Stimulated activated CD8-positive, alpha-beta memory T cell treated with anti-CD3 and anti-CD28 coated beads, Interleukin-7, amount 100 ng/mL, for 4 hours (primary cell): ENCODE data around the gene NRXN3.
"Not testable (repeated sequence)": the region's sequence is repeated elsewhere in the genome, so short reads cannot be mapped to it uniquely, and the experiment has no call there.

Source experiments
- DNase-seq, 2 donors: peaks; one replicate each; pipeline ENCODE4 v3.0.0-alpha.2; 2020; ENCODE audit warnings: low read depth in 2 of 2

The NRXN3 gene

DNA sequence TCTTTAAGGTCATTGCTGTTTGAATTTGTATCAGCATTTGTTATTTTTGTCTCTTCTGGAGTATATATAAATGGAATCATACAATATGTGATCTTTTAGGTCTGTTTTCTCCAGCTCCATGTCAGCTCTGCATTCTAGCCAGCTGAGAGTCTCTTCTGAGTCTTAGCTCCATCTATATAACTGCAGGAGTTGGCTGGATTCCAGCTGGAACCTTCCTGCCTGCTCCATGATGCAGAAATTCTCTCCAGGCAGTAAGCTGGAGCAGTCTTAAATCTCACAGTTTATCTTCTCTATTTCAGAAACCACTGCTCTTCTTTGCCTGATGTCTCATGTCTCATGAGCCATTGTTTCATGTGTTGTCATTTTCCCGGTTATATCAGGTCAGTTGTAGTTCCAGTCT is 827.6 kb downstream of the NRXN3 start:
- no peak for DNase-seq

DNA sequence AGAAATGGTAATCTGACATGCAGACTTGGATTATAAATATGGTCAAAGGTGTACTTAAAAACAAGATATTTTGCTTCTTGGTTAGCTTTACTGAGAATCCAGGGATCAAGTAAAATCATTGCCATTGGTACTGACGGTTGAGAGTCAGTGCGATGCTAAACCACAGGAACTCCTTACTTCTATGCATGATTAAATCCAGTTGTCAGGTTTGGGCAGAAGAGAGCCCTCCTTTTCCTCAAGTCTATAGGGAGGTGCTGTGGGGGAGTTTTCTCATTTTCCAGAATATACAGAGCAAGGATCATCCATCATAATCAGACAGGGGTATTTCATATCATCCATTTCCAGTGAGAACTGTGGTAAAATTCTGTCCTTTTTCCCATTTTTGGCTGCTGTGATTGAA is 839.1 kb downstream of the NRXN3 start:
- DNase-seq: no peak

DNA sequence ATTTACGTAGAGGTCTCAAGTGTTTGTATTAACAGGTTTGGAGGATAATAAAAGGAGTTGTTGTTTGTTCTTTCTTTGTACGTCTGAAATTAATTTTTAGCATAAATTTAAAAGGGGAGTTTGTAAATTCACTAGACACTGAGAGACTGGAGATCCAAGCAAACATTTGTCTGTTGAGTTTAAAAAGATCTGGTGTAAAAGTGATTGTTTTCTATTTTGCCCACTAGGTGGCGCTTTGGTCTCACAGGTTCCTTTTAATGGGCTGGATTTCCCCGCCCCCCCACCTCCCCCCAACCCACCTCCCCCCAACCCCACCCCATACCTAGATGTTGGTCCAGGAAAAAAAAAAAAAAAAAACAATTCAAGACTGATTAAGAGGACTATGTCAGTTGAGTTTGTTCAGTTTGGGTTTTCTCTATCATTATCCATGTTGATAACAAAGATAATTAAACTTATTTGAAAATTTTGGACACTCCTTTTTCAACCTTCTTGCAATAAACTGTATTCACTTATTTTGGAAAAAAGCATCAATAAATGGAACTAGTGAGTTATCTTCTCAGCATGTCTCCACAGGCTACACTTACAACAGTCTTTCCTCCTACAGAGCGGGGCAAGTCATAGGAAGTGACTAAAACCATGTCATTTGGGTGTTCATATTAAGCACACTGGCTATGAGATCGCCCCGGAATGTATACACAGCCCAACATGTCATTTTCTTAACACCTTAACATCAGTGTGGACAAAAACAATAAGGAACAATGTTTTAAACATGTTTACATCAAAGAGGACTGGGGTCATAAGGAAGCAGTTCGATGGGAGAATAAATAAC is 841.1 kb downstream of the NRXN3 start:
- DNase-seq: no peak

DNA sequence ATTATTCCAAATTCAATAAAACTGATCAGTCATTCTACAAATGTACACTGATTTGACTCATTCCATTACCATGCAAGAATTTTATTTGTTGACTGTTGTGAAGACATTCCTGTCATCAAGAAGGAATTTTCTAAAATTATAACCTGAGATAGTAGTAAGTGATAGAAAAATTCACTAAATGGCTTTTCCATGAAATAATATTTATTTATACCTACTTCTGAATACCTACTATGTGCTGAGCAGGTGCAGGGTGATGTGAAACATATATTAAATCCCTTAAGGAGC is 841.7 kb downstream of the NRXN3 start:
- no peak for DNase-seq

DNA sequence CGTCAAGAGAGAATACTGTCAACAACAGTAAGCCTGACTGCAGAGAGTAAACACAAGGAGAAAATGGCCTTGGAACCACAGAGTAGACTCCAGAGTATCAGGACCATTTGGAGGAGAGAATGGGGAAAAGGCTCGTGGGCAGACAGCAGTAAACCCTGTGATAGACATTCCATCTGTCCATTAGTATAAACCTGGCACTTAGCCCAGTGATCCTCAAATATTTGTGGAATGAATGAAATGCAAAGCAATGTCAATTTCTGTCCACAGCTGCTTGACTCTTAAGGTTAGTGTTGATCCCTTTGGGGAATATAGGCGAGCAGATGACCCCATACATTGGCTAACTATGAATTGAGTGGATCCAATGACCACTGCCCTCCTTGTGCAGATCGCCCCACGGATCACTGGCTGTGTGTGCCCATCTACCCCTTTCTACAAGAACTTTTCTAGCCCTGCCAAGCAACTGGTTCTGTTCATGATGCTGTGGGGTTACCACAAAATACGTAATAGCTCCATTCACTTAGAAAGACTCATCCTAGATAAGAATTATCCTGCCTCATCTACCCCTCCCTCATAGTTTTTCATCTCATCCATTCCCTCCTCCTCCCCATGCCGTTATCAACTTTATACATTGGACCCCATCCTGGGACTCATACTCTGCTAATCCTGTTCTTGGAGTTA is 846.8 kb downstream of the NRXN3 start:
- DNase-seq: no peak

DNA sequence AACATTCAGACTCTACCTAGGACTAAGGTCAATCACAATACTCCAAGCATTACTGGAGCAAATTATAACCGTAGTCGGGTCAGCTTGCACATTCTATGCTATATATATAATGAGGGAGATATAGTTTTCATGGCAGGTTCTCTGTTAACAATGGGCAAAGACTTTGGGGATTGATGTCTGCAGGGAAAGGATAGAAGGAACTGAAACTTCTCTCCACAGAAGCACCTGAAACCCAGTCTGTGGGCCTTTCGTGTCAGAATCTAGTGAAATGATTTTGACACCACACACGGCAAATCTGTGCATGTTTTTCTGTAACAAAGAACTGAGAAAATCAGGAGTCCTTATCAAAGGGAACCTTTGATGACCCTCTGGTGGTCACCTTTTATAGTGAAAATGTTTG is 847.4 kb downstream of the NRXN3 start:
- DNase-seq: no peak

DNA sequence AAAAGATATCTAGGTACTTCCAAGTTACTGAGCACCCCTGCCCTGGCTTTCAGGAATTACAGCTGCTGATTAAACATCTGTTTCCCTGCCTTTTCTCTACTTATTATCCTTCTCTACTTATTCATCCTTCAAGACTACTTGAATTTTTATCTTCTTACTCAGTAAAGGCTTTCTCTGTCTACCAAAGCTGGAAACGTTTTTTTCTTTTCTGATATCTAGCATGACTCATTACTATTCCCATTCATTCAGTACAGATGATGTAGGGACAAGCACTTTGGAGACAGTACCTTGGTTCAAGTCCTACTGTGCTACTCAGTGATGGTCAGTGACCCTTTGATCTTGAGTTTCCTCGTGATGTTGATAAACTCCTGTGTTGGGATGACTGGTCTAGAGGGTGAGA is 848.7 kb downstream of the NRXN3 start:
- DNase-seq: no peak

DNA sequence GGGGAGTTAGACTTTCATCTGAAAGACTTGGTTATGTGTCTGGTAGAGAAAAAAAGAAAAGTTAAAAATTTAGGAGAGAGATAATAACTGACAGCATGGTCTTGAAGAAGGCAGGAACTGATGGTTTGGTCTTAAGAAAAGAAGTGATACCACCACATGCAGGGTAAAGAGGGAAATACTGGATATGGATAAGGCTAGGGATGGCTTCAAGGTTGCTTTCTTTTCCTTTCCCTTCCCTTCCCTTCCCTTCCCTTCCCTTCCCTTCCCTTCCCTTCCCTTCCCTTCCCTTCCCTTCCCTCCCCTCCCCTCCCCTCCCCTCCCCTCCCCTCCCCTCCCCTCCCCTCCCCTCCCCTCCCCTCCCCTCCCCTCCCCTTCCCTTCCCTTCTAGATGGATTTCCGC is 849.7 kb downstream of the NRXN3 start:
- DNase-seq: not testable (repeated sequence)

DNA sequence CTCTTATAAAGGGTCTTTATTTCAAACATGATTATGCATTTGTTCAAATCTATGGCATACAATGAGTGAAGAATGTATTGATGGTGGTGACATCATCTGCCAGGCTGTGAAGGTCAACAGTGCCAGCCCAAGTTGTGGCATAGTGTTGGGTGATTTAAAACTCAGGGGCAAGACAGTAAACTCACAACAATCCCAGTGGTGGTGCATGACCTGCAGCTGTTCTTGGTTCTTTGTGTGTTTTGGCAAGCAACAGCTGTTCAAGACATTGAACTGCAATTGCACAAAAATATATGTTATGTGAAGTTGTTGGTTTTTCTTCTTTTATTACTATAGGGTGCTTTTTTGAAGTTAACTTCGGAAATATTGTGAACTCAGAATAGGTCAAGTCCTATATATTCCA is 851.6 kb downstream of the NRXN3 start:
- no peak for DNase-seq

DNA sequence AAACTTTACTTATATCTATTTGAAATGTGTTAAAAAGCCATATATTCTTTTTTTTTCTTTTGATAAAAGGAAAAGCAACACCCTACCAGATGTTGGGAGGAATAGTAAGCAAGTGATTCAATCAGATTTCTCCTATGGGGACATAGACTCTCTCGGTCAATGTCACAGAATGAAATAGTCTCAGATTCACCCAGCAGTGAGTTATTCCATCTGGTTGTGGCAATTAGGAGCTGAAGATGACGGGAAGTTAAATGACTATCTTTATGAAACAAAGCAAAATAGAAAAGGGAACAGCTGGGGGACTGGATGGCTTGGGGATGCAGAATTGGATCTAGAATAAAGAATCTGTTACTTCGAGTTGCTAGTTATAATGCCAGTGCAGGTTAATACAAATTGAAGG is 857.0 kb downstream of the NRXN3 start:
- no peak for DNase-seq

DNA sequence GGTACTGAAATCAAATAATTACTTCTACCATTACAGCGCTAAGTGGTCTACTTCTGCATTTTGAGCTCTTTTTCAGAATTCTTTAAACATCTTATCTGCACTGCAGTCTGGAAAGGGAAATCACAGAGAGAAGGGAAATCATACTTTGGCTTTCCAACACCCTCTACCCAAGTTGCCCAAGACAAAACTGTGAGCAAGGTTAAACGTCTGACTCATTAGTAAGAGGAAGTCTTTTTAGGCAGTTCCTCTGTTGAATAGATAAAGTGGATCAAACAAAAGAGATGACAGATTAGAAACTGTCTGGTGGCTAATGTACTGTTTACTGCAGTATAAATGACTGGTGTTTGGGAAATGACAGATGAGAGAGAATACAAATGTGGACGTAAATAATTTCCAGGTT is 858.1 kb downstream of the NRXN3 start:
- no peak for DNase-seq

DNA sequence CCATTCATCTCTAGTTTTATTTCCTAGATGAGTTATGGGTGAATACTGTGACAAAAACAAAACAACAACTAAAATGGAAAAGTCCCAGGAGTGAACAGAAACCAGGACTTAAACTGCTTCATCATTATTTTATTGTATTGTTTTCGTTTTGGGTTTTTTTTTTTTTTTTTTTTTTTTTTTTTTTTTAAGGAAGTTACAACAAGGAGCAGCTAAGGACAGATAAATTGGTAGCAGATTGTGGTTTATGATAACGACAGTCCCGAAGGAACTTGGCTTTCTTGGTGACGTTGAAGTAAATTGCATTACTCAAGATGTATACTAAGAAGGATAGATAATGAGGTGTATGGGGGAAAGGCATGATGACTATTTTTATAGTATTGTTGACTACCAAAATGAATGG is 866.3 kb downstream of the NRXN3 start:
- DNase-seq: no peak

DNA sequence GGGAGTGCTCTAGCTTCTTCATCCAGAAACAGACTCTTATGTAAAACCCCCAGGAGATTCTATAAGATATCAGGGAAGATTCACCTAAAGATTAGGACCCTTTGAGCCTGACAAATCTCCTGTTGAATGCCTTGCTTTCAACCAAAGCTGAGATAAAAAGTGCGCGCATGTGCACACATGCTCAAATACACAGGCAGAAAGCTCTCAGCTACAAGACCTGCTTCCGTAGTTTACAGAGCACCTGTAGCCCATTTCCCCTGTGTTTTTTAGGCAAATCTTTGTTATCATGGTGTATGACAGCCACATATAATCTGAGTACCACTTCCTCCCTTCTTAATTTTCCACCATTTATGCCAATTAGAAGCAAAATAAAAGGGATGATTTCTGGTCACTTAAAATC is 866.9 kb downstream of the NRXN3 start:
- DNase-seq: no peak

DNA sequence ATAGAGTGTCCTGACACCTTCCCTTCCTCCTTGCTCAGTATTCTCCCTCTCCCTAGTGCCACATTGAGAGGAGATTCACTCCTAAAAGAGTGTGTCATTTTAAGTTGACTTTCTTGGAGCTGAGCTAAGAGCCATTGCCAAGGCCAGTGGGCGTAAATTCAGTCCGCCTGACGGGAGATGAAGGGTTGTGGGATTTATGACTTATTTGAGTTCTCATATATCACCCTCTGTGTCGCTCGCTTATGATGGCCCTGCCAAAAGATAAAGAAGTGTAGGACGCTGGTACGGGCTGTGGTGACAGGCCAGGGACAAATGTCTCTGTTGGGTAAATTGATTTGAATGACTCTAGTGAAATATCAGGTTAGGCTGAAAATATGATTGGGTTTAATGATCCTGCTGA is 867.4 kb downstream of the NRXN3 start:
- DNase-seq: no peak

DNA sequence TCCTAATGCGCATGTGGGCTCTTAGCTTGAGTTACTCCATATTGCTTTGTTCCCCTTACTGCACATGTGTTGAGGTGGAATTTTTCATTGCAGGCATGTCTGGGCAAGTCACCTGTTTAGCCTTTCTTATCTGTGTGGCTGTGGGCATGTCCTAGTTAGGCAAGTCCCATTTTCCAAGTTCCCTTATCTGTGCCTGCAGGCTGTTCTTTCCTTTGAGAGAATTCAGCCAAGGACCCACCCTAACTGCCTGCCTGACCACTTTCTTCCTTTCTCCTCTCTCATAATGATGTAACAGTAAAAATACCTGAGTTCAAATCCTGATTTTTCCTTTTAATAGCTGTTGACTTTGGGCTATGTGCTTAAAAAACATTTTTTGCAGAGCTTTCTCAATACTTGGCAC is 870.6 kb downstream of the NRXN3 start:
- no peak for DNase-seq

DNA sequence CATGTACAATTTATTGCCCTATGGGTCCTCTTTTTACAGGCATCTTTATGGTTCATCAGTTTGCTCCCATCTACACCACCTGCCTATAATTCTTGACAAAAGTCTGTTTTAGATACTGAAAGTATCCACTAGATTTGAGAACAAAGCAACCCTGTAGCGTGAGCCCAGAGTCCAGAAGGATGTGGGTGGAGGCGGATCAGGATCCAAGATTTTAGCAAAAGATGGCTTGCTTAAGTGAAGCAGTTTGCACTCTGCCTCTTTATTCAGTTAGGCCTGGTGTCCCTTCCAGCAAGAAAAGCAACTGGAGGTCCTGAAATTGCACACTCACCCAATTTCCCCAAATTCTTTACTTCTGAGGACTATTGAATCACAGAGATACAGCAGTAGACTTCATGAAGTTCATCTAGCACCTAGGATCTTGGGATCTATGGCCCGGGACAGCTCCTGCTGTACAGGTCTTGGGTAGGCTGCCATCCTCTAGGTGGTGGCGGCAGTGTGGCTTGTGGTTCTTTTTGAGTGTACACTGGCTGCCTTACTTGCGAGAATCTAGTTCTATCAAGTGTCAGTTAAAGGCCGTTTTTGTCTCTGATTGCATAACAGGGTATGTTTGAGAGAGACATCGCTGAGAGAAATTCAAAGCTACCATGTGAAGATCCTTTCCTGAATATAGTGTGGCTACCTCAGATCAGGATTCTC is 873.2 kb downstream of the NRXN3 start:
- no peak for DNase-seq

DNA sequence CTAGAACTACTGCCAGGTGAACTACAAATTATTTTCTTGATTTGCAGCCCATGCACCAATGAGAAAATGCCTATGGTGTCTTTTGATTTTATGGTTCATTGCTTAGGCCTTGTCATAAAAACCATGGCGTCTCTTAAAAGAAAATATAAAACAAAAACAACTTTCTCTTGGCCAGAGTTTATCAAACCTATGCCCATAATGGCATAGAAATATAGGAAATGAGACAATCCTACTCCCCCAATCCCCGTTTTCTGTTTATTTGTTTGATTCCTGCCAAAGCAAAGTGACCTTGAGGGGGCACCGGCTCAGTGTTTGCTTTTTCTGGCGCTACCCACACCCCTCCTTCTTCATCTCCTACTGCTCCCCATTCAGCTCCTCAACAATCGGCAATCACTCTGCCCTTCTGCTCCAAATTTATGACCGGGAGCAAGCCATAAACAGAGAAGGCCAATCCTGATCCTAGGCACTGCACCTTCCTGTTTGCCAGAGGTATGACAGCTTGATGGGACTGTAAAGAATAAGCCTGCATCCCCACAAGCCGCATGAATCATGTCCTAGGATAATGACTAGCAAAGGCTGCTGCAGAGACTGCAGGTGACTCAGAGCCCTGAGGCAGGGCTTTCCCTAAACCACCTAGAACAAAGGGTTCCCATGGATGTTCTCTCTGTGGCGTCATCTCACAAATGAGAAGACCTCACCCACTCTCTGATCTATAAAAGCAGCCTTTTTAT is 874.9 kb downstream of the NRXN3 start:
- DNase-seq: no peak

DNA sequence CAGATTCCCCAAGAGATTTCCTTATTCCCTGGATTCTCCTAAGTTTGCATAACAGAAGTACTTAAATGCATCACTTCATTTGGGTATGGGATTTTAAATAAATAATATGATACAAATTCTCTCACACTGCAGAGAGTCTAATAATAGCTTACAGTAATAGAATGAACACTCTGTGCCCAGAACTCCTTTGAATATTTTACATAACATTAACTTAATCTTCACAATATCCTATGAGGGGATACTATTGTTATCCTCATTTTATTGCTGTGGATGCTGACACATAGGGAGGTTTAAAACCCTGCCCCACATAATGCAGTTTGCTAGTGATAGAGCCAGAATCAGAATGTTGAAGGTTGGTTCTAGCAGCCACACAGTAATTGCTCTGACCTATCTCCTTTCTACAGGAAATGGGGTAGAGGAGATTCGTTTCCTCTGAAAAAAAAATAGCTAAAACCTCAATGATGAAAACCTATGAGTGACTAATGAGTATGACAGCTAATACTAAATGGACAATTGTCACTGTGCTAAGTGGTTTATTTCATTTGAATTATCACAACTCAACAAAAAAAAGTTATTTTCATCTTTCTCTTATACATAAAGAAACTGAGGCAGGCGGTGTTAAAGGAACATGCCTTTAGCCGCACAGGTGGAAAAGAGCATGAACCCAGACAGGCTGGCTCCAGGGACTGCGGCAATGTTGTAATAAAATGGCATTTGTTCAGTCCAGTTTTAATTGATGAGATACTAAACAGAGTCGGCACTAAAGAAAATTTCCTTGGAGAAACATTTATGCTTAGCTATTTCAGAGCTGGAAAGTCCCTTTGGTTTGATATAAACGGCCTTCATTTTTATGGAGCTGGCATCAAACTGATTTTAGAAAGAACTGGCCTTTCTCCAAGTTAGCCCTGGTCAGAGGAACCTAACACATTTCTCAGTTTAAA is 880.9 kb downstream of the NRXN3 start:
- no peak for DNase-seq

DNA sequence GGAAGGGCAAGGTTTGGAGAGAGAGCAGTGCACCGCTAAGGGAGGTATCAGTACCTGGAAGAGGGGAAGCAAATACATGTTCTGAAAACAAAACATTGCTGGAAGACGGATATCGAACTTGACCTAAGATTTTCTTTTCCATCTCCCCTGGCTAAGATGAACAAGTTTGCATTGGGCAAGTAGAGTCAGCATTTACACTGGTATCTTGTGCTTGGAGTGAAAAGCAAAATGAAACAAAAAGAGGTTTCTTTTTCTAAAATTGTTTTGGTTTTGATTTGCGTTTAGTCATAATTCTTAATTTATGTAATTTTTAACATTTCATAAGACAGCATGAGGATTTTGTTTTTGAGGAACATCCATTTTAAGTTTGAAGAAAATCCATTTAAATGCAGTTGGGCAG is 881.6 kb downstream of the NRXN3 start:
- DNase-seq: no peak

DNA sequence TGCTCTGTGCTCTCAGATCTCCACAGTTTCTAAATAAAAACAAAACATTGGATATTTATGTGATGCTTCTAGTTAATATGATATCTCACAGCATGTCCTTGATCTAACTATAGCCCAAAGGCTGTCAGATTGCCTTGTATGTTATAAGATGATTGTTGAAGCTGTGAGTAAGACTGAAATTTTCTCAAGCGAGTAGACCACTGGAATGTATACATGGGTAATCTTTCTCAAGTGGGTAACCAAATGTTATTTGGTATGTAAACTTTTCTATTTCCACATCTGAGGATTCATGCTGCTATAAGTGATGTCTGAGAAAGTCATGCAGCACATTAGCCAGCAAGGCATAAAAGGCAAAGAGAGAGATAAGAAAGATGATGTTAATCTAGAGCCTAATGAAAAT is 886.7 kb downstream of the NRXN3 start:
- DNase-seq: no peak

DNA sequence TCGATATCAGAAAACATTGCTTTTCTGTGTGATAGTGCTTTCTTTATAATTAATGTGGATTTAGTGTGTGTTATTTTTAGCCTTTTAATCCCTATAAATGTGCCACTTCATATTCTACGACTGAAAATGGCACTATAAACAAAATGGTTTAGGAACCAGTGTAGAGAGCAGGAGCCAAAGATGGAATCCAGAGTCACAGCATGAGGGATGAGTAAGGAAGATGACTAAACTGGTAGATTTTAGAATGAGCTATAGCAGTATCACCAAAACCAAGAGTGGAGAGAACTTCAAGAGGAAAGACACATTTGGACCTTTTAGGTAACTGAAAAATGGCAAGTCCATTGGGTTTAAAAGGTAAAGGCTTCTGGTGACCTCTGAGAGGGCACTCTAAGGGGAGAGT is 887.2 kb downstream of the NRXN3 start:
- no peak for DNase-seq
